Measurements from ENCODE around the gene ADAP1.

Gene ADAP1

DNA sequence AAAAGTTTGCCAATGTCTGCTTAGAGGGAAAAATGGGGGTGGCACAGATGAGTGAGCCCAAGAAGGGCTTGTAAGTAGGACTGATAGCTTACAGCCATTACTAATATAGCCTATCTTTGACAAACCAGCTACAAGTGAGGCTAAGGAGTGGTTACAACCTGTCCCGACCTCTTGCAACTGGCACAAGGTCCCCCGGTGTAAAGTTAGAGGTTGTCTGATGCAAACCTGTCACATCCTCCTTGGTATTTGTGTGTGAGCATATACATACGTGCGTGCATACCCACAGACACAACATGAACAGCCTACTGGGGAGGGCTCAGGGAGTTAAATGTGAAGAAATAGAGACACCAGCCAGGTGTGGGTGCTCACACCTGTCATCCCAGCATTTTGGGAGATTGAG is 14.6 kb downstream of the ADAP1 start:
- TF ChIP-seq CTCF (IDR thresholded peaks at IDR 0.05; ENCODE audit: borderline replicate concordance, control extremely low read depth, extremely low read depth, insufficient read depth, missing control alignments) = no peak
- DNase-seq (ENCODE audit: low spot score) = no peak
- in situ Hi-C loops (cut with MboI; ENCODE audit: low sequenced_read_pairs, unreplicated experiment) = no loop called here

DNA sequence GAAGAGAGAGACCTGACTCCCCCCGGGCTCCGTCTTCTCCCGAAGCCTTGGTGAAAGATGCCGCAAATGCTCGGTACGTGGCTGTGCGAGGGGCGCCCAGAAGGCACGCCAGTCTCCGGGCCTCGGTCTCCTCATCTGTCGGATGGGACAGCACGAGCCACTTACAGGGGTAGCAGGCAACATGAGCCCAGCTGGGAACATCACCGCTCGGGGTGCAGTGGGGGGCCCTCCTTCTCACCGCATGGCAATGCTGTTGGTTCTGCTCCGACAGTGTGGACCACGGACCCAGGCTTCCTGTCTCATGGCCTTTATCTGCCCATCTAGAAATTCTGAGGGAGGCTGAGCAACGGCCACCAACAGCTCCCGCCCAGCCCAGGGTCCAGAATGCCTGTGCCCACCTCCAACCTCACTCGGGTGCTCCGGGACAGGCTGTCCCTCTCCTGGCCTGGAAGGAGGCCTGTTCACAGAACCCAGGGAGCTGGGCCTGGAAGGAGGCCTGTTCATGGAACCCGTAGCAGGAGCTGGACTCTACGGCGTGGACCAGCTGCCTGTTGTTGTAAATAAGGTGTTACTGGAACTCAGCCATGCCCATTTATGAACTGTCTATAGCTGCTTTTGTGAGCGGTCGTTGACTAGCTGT is 15.8 kb downstream of the ADAP1 start:
- in situ Hi-C loops (cut with MboI; ENCODE audit: low sequenced_read_pairs, unreplicated experiment) = no loop called here
- no peak for TF ChIP-seq CTCF (IDR thresholded peaks at IDR 0.05; ENCODE audit: borderline replicate concordance, control extremely low read depth, extremely low read depth, insufficient read depth, missing control alignments)
- no peak for DNase-seq (ENCODE audit: low spot score)

DNA sequence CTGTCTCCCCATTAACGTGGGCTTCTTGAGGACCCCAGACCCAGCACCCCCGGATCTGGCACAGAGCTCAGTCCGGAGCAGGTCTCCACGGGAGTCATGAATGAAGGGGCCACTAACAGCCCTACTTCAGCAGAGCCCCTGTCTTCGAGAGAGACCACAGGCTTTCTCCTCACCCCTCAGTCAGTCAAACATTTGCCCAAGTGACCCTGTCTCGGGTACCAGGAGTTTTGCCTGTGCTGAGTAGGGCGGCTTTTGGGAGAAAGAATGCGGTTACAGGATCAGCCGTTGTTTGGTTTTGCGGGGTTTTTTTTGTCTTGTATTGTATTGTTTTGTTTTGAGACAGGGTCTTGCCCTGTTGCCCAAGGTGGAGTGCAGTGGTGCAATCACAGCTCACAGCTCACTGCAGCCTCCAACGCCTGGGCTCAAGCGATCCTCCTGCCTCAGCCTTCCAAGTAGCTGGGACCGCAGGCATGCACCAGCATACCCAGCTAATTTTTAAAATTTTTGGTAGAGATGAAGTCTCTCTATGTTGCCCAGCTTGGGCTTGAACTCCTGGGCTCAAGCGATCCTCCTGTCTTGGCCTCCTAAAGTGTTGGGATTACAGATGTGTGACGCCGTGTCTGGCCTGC is 16.5 kb downstream of the ADAP1 start:
- no peak for DNase-seq (ENCODE audit: low spot score)
- in situ Hi-C loops (cut with MboI; ENCODE audit: low sequenced_read_pairs, unreplicated experiment) = no loop called here
- no peak for TF ChIP-seq CTCF (IDR thresholded peaks at IDR 0.05; ENCODE audit: borderline replicate concordance, control extremely low read depth, extremely low read depth, insufficient read depth, missing control alignments)

- no peak for TF ChIP-seq CTCF (IDR thresholded peaks at IDR 0.05; ENCODE audit: borderline replicate concordance, control extremely low read depth, extremely low read depth, insufficient read depth, missing control alignments)
- peak; percentile 87 for DNase-seq (ENCODE audit: low spot score)
- in situ Hi-C loops (cut with MboI; ENCODE audit: low sequenced_read_pairs, unreplicated experiment) = no loop called here
These were observed 18.0 kb downstream of the ADAP1 start for GRCh38 chr7:936386-937054.

DNA sequence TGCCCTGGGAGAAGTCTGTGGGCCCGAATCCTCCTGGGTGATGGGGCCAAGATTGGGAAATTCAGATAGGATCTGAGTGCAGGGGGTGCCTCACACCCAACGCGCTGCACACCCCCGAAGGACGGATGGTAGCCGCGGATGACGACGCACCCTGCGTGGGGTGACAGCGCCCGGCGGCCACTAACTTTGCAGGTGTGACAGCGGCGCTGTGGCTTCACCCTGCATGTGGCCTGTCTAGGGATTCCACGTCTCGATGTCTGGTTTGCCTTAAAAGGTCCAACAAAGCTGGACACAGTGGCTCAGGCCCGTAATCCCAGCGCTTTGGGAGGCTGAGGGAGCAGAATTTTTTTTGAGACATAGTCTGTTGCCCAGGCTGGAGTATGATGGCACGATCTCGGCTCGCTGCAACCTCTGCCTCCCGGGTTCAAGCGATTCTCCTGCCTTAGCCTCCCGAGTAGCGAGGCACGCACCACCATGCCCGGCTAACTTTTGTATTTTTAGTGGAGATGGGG is 18.6 kb downstream of the ADAP1 start:
- no peak for TF ChIP-seq CTCF (IDR thresholded peaks at IDR 0.05; ENCODE audit: borderline replicate concordance, control extremely low read depth, extremely low read depth, insufficient read depth, missing control alignments)
- in situ Hi-C loops (cut with MboI; ENCODE audit: low sequenced_read_pairs, unreplicated experiment) = no loop called here
- no peak for DNase-seq (ENCODE audit: low spot score)

GRCh38 chr7:935164-935873 is 19.2 kb downstream of the ADAP1 start:
- in situ Hi-C loops (cut with MboI; ENCODE audit: low sequenced_read_pairs, unreplicated experiment) = no loop called here
- no peak for DNase-seq (ENCODE audit: low spot score)
- TF ChIP-seq CTCF (IDR thresholded peaks at IDR 0.05; ENCODE audit: borderline replicate concordance, control extremely low read depth, extremely low read depth, insufficient read depth, missing control alignments) = no peak
